Natural killer cell (primary cell): Measurements from ENCODE around the gene RSPH9. TPM values are rescaled to one million over a fixed set of nuclear protein-coding genes. Genes with fewer than 3 reads are reported as not detected.

Source experiments
- ATAC-seq, 3 donors: fragments of 150-1000 bp in 2 of 3; fragments of 200-7000 bp in 1 of 3; cut with Tn5 transposase; 1 replicate in 1 of 3; 2 replicates in 2 of 3; pipeline ENCODE4 v1.10.0; 2021; ENCODE audit warnings: mild to moderate bottlenecking in 2 of 3, moderate library complexity in 2 of 3
- DNase-seq, 2 donors: peaks; one replicate each; pipeline versions ENCODE4 v3.0.0 to v3.0.0-alpha.2; 2013 to 2021; ENCODE audit warnings: mixed read lengths in 1 of 2
- H3K27ac ChIP-seq: one replicate; pipeline ENCODE4 v1.5.1; 2013; ENCODE audit warnings: mild to moderate bottlenecking, low read length
- H3K27me3 ChIP-seq: one replicate; pipeline ENCODE4 v1.6.1; 2013; ENCODE audit warnings: low read length; ENCODE audit not compliant: control insufficient read depth, insufficient read depth
- H3K36me3 ChIP-seq: one replicate; pipeline ENCODE4 v1.6.1; 2013; ENCODE audit warnings: low read length; ENCODE audit not compliant: control insufficient read depth, insufficient read depth
- H3K4me1 ChIP-seq: one replicate; pipeline ENCODE4 v1.6.1; 2013; ENCODE audit warnings: low read length; ENCODE audit not compliant: control insufficient read depth, insufficient read depth
- H3K4me3 ChIP-seq: one replicate; pipeline ENCODE4 v1.5.1; 2013; ENCODE audit warnings: low read length
- H3K9me3 ChIP-seq: one replicate; pipeline ENCODE4 v1.6.1; 2013; ENCODE audit warnings: low read length; ENCODE audit not compliant: control insufficient read depth, insufficient read depth
- H3K27ac Mint-ChIP-seq, 2 donors: one replicate each; pipeline ENCODE4 v1.8.0; 2022; ENCODE audit warnings: mild to moderate bottlenecking in 2 of 2, mixed read lengths in 2 of 2, moderate library complexity in 1 of 2
- H3K27me3 Mint-ChIP-seq, 2 donors: one replicate each; pipeline ENCODE4 v1.8.0; 2022; ENCODE audit warnings: low read depth in 2 of 2, mixed read lengths in 2 of 2
- H3K36me3 Mint-ChIP-seq: one replicate; pipeline ENCODE4 v1.8.0; 2022; ENCODE audit warnings: mixed read lengths
- H3K4me1 Mint-ChIP-seq, 2 donors: one replicate each; pipeline ENCODE4 v1.8.0; 2022; ENCODE audit warnings: mixed read lengths in 2 of 2
- H3K4me3 Mint-ChIP-seq: one replicate; pipeline ENCODE4 v1.8.0; 2022; ENCODE audit warnings: mild to moderate bottlenecking, moderate library complexity, mixed read lengths
- H3K9me3 Mint-ChIP-seq, 2 donors: one replicate each; pipeline ENCODE4 v1.8.0; 2022; ENCODE audit warnings: mixed read lengths in 2 of 2
- CTCF ChIP-seq: fragments of 200-600 bp; IDR thresholded peaks from one replicate; pipeline ENCODE4 v1.8.0; 2022; ENCODE audit warnings: antibody characterized with exemption
- WGBS: methylation state at CpG from one replicate; pipeline ENCODE4 v1.1.7; 2013; ENCODE audit warnings: missing lambda C conversion rate; ENCODE audit not compliant: insufficient coverage; 5-methylcytosine and 5-hydroxymethylcytosine counted together
- intact Hi-C: fragments of 100-400 bp; cut with micrococcal nuclease; formaldehyde crosslinking; loops from one replicate; pipeline ENCODE4 v1.14.2; 2022
- total RNA-seq, 4 donors: library from RNA; stranded (reverse); fragments of 120-200 nt in 1 of 4; gene quantifications; one replicate each; pipeline versions ENCODE4 v1.2.3 to v1.2.4, GENCODE V29; 2013 to 2022

RSPH9 gene
- total RNA-seq, 3 donors from 2014 or later (not counting 1 experiment from before 2014, with no cell fraction given): 0.23 TPM; not detected in 2

GRCh38 chr6:43678341-43678740 is 33.5 kb downstream of the RSPH9 start:
- DNase-seq: no peak
- H3K27ac ChIP-seq: no peak overlapping the region
- H3K27me3 ChIP-seq: no peaks in the 10 kb centered on the region
- TF ChIP-seq CTCF: no peak
- H3K4me3 ChIP-seq: no peak overlapping the region
- no peak overlapping the region for H3K4me3 Mint-ChIP-seq
- no peaks in the 10 kb centered on the region for H3K9me3 Mint-ChIP-seq
- WGBS: 98% methylated on average over 7 of the region's 7 CpGs
- intact Hi-C loops: no loop called here
- H3K27me3 Mint-ChIP-seq: no peaks in the 10 kb centered on the region
- peaks cover 5 to 9% of the 10 kb centered on the region in 2 donors for H3K4me1 Mint-ChIP-seq
- no peaks in the 10 kb centered on the region for H3K4me1 ChIP-seq
- peaks cover 81% of the 10 kb centered on the region for H3K36me3 ChIP-seq
- H3K9me3 ChIP-seq: no peaks in the 10 kb centered on the region
- ATAC-seq: no peak
- H3K27ac Mint-ChIP-seq: no peak overlapping the region
- H3K36me3 Mint-ChIP-seq: no peaks in the 10 kb centered on the region

GRCh38 chr6:43679057-43679456 is 34.2 kb downstream of the RSPH9 start:
- Histone ChIP-seq H3K4me3 (no peak overlapping the region), H3K9me3 (no peaks in the 10 kb centered on the region), H3K4me1 (no peaks in the 10 kb centered on the region), H3K27me3 (no peaks in the 10 kb centered on the region), H3K27ac (no peak overlapping the region), H3K36me3 (peaks cover 74% of the 10 kb centered on the region)
- no peaks in the 10 kb centered on the region for H3K27me3 Mint-ChIP-seq
- no peaks in the 10 kb centered on the region for H3K9me3 Mint-ChIP-seq
- ATAC-seq (no peak), DNase-seq (no peak)
- peaks cover 12 to 15% of the 10 kb centered on the region in 2 donors for H3K4me1 Mint-ChIP-seq
- no peak overlapping the region for H3K27ac Mint-ChIP-seq
- H3K4me3 Mint-ChIP-seq: no peak overlapping the region
- intact Hi-C loops: no loop called here
- no peaks in the 10 kb centered on the region for H3K36me3 Mint-ChIP-seq
- WGBS: 94% methylated on average over 6 of the region's 6 CpGs
- TF ChIP-seq CTCF: no peak

DNA sequence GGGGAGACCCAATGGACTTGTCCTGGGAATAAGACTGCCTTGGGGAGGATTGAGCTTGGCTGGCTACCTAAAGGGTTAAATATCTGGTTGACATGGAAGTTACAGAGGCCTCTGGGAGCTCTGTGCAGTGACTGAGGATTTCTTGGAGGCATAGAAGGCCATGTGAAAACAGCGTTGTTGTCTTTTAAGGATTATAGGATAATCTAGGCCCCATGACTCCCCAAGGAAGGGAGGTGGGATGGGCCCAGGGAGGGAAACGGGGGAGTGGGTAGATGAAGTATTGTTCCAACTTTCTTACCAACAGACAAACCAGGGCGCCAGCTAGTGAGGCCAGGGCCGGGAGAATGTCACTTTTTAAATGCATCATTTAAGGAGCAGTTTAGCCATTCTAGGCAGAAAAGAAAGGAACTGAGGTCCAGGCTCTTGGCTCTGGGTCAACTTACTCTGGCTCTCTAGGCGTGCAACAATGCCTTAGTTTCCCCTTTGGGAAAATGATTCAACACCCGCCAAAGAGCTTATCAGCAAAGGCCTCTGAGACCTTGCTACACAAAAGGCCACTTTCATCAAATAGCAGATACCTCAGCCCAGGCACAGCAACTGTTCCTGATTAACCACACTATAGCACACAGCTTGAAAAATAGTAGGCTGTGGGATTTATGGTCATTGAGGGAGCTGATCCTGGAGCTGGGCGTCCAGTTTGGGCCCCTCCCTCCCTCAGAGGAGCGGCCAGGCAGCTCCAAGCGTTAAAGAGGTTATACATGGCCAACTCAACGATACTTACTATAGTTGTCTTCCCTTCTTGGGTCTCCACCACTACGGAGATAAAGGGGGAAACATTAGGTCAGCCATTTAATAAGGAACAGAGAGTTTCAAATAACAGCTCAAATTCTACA is 35.7 kb downstream of the RSPH9 start:
- H3K36me3 Mint-ChIP-seq: no peaks in the 10 kb centered on the region
- no peaks in the 10 kb centered on the region for H3K9me3 Mint-ChIP-seq
- Histone ChIP-seq H3K27me3 (no peaks in the 10 kb centered on the region), H3K9me3 (no peaks in the 10 kb centered on the region), H3K4me3 (no peak overlapping the region), H3K27ac (no peak overlapping the region), H3K36me3 (peaks cover 59% of the 10 kb centered on the region), H3K4me1 (no peaks in the 10 kb centered on the region)
- H3K4me3 Mint-ChIP-seq: no peak overlapping the region
- no peak for DNase-seq
- no peak for ATAC-seq
- H3K27ac Mint-ChIP-seq: no peak overlapping the region
- H3K4me1 Mint-ChIP-seq: peaks cover 13 to 30% of the 10 kb centered on the region in 2 donors
- no peak for TF ChIP-seq CTCF
- 97% methylated on average over 10 of the region's 11 CpGs for WGBS
- intact Hi-C loops: no loop called here
- H3K27me3 Mint-ChIP-seq: no peaks in the 10 kb centered on the region
